WERI-Rb-1 (cell line): Measurements from ENCODE around the gene HSFX1.

Experiments used
- DNase-seq: peaks from one replicate; pipeline ENCODE4 v3.0.0-alpha.2; 2020
- H3K27ac ChIP-seq: fragments of 250-450 bp; sonication (Bioruptor Pico); 2 replicates; pipeline ENCODE4 v1.5.1; 2020; ENCODE audit warnings: mild to moderate bottlenecking, moderate library complexity
- H3K27me3 ChIP-seq: fragments of 250-450 bp; sonication (Bioruptor Pico); 2 replicates; pipeline ENCODE4 v1.5.1; 2021; ENCODE audit warnings: mild to moderate bottlenecking, low read depth, moderate library complexity; ENCODE audit not compliant: insufficient read depth, severe bottlenecking
- H3K36me3 ChIP-seq: fragments of 250-450 bp; sonication (Bioruptor Pico); 2 replicates; pipeline ENCODE4 v1.5.1; 2020; ENCODE audit warnings: mild to moderate bottlenecking, moderate library complexity
- H3K4me3 ChIP-seq: 2 replicates; pipeline ENCODE4 v1.5.1; 2011; ENCODE audit warnings: low read depth, mild to moderate bottlenecking, control low read depth, low read length
- H3K9me3 ChIP-seq: fragments of 250-450 bp; sonication (Bioruptor Pico); 2 replicates; pipeline ENCODE4 v1.5.1; 2021; ENCODE audit warnings: mild to moderate bottlenecking, moderate library complexity; ENCODE audit not compliant: severe bottlenecking
- TF ChIP-seq, protein P1 (sequence below): IDR thresholded peaks from 2 replicates; pipeline ENCODE4 v1.5.1; 2011; ENCODE audit warnings: low read depth, mild to moderate bottlenecking, control low read depth, inconsistent platforms, low read length

Gene HSFX1

DNA sequence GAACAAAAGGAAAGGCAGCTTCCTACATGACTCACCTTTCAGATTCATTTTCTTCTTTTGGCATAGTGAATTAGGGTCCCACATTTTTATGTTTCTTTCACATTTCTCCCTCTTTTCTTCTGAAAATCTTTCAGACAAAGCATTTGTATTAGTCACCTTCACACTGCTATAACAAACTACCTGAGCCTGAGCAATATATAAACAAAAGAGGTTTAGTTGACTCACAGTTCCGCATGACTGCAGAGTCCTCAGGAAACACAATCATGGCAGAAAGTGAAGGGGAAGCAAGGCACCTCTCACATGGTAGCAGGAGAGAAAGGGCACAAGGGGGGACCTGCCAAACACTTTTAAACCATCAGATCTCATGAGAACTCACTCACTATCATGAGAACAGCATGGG, 44.8 kb downstream of the HSFX1 start:
- Histone ChIP-seq H3K27me3 (peaks cover 14% of the 10 kb centered on the region), H3K27ac (no peak overlapping the region), H3K9me3 (no peaks in the 10 kb centered on the region), H3K36me3 (no peaks in the 10 kb centered on the region), H3K4me3 (no peak overlapping the region)
- DNase-seq = no peak
- TF ChIP-seq, protein P1, sequence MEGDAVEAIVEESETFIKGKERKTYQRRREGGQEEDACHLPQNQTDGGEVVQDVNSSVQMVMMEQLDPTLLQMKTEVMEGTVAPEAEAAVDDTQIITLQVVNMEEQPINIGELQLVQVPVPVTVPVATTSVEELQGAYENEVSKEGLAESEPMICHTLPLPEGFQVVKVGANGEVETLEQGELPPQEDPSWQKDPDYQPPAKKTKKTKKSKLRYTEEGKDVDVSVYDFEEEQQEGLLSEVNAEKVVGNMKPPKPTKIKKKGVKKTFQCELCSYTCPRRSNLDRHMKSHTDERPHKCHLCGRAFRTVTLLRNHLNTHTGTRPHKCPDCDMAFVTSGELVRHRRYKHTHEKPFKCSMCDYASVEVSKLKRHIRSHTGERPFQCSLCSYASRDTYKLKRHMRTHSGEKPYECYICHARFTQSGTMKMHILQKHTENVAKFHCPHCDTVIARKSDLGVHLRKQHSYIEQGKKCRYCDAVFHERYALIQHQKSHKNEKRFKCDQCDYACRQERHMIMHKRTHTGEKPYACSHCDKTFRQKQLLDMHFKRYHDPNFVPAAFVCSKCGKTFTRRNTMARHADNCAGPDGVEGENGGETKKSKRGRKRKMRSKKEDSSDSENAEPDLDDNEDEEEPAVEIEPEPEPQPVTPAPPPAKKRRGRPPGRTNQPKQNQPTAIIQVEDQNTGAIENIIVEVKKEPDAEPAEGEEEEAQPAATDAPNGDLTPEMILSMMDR = no peak

DNA sequence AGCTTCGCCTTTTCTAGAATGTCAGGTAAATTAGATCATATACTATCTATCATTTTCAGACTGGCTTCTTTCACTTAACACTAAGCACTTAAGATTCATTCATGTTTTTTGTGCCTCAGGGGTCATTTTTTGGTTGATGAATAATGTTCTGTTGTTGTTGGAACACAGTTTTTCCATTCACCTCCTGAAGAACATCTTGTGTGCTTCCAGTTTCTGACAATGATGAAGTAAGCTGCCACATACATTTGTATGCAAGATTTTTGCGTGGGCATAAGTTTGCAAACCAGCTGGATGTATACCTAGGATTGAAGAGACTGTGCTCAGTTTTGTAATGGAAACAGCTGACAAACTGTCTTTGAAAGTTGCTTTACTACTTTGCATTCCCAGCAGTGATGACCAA, 45.5 kb downstream of the HSFX1 start:
- Histone ChIP-seq H3K9me3 (no peaks in the 10 kb centered on the region), H3K27me3 (peaks cover 11% of the 10 kb centered on the region), H3K27ac (no peak overlapping the region), H3K4me3 (no peak overlapping the region), H3K36me3 (no peaks in the 10 kb centered on the region)
- TF ChIP-seq, protein P1 = no peak
- DNase-seq = no peak

GRCh38 chrX:149825424-149825823, 51.6 kb downstream of the HSFX1 start:
- no peaks in the 10 kb centered on the region for H3K9me3 ChIP-seq
- peak; percentile 58 for DNase-seq
- H3K36me3 ChIP-seq = no peaks in the 10 kb centered on the region
- no peak overlapping the region for H3K4me3 ChIP-seq
- H3K27ac ChIP-seq = no peak overlapping the region
- peaks cover 3% of the 10 kb centered on the region for H3K27me3 ChIP-seq
- TF ChIP-seq, protein P1 = peak; percentile 46
